Spleen (tissue), 7 donors: Measurements from ENCODE around the gene VPS39.

Experiments
- CTCF ChIP-seq, 11 experiments: fragments of 200-600 bp in 7 of 11; fragments of 450-650 bp in 4 of 11; sonication (generic) in 4 of 11; IDR thresholded peaks in 8 of 11; conservative IDR thresholded peaks in 3 of 11; 1 replicate in 7 of 11; 2 replicates in 4 of 11; pipeline versions ENCODE4 v1.4.0 to v1.8.0; 2016 to 2021; ENCODE audit warnings: antibody characterized with exemption in 11 of 11, inconsistent platforms in 4 of 11, mild to moderate bottlenecking in 1 of 11
- POLR2A ChIP-seq, 3 donors: fragments of 450-650 bp; IDR thresholded peaks; one replicate each; pipeline ENCODE4 v1.5.1; 2017; ENCODE audit warnings: antibody characterized with exemption in 3 of 3, mild to moderate bottlenecking in 1 of 3
- POLR2AphosphoS5 ChIP-seq, 3 donors: sonication (generic); formaldehyde crosslinking; IDR thresholded peaks; one replicate each; pipeline ENCODE4 v1.5.1; 2017; ENCODE audit warnings: antibody characterized with exemption in 3 of 3
- donor health status: DM: no; HTN: no; CAD: no; lungs with moderate emphysema.
- donor health status: DM: no; HTN: no; CAD: no.
- donor health status: DM: no; HTN: no; CAD: no.

GRCh38 chr15:42108806-42109205 lies 99.3 kb downstream of the VPS39 start:
- TF ChIP-seq CTCF (IDR thresholded peaks at IDR 0.05 in 8 of 11, conservative IDR thresholded peaks at IDR 0.05 in 3 of 11) (no peak), POLR2A (IDR thresholded peaks at IDR 0.05) (no peak), POLR2AphosphoS5 (IDR thresholded peaks at IDR 0.05) (no peak)
